GM12865 (cell line): ENCODE results near the gene DUSP9.

Source experiments
- DNase-seq: peaks from one replicate; pipeline ENCODE4 v3.0.0; 2010; ENCODE audit warnings: low read depth
- H3K4me3 ChIP-seq: 2 replicates; pipeline ENCODE4 v1.5.1; 2011; ENCODE audit warnings: mild to moderate bottlenecking, low read depth, low read length, control low read depth
- TF ChIP-seq, protein P1 (sequence below): IDR thresholded peaks from 2 replicates; pipeline ENCODE4 v1.5.1; 2011; ENCODE audit warnings: low read length, control low read depth, low read depth, inconsistent platforms; ENCODE audit not compliant: insufficient read depth; ENCODE audit errors: missing control alignments

DUSP9 gene

GRCh38 chrX:153662266-153662665, 15.3 kb downstream of the DUSP9 start:
- no peak overlapping the region for H3K4me3 ChIP-seq
- peak; percentile 40 for DNase-seq
- TF ChIP-seq, protein P1, sequence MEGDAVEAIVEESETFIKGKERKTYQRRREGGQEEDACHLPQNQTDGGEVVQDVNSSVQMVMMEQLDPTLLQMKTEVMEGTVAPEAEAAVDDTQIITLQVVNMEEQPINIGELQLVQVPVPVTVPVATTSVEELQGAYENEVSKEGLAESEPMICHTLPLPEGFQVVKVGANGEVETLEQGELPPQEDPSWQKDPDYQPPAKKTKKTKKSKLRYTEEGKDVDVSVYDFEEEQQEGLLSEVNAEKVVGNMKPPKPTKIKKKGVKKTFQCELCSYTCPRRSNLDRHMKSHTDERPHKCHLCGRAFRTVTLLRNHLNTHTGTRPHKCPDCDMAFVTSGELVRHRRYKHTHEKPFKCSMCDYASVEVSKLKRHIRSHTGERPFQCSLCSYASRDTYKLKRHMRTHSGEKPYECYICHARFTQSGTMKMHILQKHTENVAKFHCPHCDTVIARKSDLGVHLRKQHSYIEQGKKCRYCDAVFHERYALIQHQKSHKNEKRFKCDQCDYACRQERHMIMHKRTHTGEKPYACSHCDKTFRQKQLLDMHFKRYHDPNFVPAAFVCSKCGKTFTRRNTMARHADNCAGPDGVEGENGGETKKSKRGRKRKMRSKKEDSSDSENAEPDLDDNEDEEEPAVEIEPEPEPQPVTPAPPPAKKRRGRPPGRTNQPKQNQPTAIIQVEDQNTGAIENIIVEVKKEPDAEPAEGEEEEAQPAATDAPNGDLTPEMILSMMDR = peak; percentile 36

DNA sequence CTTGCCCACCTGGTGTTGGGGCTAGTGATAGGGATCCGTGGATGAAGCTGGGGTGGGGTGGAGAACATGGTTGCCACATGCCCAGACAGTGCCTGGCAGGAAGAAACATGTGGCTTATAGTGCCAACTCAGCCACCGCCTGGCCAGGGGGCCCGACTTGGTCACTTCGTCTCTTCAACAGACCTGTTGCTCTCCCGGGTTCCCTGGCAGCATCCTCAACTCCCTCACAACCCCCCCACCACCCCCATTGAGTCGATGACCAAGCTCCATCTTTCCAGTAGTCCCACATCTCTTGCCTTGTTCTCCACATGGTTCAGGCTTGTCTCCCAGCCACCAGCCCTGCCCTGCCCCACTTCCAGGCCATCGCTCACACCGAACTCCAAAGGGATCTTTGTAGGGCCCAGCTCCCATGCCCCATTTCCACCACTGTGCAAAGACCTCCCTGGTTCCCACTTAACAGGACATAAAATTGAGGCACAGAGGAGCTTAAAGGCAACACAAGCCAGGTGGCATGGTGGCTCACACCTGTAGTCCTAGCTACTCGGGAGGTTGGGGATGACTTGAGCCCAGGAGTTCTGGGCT, 18.8 kb downstream of the DUSP9 start:
- no peak for DNase-seq
- no peak overlapping the region for H3K4me3 ChIP-seq
- TF ChIP-seq, protein P1 = no peak

DNA sequence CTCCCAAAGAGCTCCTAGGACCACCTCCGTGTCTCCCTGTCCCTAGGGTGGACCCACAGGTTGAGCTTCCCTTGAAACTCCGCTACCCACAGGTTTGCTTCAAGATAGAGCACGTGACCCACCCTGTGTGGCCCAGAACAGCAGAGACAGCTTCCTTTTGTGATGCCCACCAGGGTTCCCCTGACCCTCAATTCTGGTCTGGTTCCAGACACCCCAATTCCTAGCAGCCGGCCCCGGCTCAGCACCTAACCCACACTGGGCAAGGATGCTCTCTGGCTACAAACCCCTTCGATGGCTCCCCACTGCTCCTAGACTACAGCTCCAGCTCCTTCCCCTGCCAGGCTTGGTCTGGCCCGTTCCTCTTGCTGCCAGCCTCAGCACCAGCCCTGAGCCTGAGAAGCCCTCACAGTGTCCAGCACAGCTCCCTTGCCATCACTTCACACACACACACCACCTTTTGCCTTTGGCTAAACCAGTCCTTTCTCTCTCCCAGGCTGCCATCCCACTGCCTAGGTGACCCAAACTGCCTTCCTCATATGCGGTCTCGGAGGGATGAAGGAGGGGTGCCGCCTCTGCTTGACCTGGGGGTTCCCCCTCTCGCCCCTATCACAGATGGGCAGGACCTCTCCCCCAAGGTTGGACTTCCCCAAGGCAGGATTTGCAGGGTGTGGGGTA, 20.4 kb downstream of the DUSP9 start:
- DNase-seq = no peak
- TF ChIP-seq, protein P1 = no peak
- no peak overlapping the region for H3K4me3 ChIP-seq

DNA sequence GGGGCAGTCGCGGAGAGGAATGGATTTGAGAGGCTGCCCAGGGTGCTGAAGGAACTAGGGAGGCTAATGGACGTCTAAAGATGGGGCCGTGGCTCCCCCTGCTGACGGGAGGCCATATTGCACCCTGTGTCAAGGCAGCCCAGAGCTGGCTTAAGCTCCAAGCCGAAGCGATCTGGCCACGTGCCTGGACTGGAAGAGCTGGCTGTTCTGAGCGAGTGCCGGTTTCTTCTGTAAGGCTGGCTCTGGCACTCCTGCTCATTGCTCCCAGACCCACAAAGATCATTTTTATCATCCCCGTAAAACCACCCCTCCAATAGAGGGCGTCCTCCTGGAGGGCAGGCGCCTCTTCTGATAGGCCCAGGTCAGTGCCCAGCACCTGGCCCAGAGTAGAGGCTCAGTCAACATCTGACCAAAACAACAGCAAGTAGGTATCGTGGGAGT, 21.0 kb downstream of the DUSP9 start:
- TF ChIP-seq, protein P1 = peak; percentile 59
- DNase-seq = peak; percentile 61
- no peak overlapping the region for H3K4me3 ChIP-seq

DNA sequence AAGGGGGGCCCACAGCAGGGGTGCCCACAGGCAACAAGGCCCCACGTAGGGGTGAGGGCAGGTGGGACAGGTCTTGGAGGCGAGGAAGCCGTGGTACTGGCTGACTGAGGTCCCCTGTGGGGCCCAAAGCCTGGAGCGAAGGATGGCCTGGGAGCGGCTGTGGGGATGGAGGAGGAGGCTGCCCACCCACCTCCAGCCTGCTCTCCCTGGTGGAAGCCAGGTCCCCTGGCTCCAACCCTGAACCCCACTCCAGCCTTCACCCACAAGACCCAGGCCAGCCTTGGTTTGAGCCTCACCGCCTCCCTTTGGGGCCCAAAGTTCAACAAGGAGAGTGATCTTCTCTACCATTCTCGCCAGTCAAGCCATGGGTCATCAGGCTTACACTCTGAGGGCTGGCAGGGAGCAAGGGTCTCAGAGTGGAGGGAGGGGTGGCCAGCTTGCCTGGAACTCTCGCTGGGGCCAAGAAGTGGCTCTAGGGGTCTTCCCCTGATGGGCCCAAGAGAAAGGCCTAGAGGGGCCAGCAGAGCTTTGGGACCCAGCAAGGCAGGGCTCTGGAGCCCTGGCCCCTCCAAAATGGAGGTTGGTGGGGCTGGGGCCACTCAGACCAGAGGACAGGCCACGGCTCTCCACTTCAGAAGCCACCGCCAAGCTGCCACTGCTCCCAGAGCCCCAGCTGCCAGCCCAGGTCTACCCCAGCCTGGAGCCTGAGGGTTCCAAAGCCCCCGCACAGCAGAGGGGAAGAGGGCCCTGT, 21.6 kb downstream of the DUSP9 start:
- no peak overlapping the region for H3K4me3 ChIP-seq
- DNase-seq = no peak

GRCh38 chrX:153669174-153669890, 22.3 kb downstream of the DUSP9 start:
- peak; percentile 30 for DNase-seq
- TF ChIP-seq, protein P1 = peak; percentile 62
- H3K4me3 ChIP-seq = no peak overlapping the region

More for the DNA sequence above, 21.6 kb downstream of the DUSP9 start:
- TF ChIP-seq, protein P1 = no peak
